Measurements from ENCODE around the gene YPEL1. TPM values are rescaled to one million over a fixed set of nuclear protein-coding genes. Genes with fewer than 3 reads are reported as not detected.

The YPEL1 gene
- total and polyA plus RNA-seq, 4 donors, result 0.83 to 4.8 (median 2.2) TPM

DNA sequence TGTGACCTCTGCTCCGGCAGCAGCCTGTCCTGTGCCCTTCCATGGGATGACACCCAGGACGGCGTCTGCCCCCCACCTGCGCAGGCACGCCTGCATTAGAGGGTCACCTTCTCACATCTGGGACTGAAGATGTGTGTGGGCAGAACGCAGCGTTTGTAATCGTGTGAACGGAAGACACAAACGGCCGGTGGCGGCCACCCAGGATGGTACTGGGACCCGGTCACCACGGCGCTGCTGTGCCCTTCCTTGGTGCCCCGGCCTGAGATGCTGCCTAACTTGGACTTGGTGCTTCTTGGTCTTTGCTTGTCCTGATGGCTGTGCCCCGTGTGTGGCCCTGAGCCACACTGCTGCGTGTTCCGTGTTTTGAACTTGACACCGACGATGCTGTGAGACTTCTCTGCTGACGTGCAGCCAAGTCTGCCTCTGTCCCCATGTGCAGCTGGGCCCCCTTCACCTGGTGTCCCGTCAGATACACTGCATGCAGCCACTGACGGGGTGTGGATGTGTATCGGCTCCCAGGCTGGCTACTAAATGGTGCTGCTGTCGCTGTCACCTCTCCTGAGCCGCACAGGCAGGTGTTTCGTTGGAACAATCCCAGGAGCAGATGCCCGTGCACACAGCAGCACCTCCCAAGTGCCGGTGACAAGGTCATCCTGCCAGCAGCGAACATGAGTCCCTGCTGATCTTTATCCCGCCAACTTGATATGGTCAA lies 21.4 kb downstream of the YPEL1 start:
- Histone ChIP-seq H3K9me3 (ENCODE audit: control insufficient read depth in 4 of 4, low read length in 3 of 4) (no peaks in the 10 kb centered on the region), H3K4me3 (ENCODE audit: low read depth in 1 of 3, low read length in 3 of 3) (no peak overlapping the region), H3K4me1 (ENCODE audit: control insufficient read depth in 4 of 4, insufficient read depth in 4 of 4, low read length in 3 of 4) (peaks cover 0 to 6% (median 2%) of the 10 kb centered on the region in 4 donors), H3K27me3 (ENCODE audit: control insufficient read depth in 4 of 4, insufficient read depth in 4 of 4, low read length in 3 of 4) (no peaks in the 10 kb centered on the region), H3K36me3 (ENCODE audit: control insufficient read depth in 4 of 4, insufficient read depth in 3 of 4, low read depth in 1 of 4, low read length in 3 of 4) (no peaks in the 10 kb centered on the region), H3K27ac (ENCODE audit: low read depth in 1 of 2, low read length in 2 of 2) (no peak overlapping the region), H3K9ac (ENCODE audit: low read depth in 1 of 2, low read length in 2 of 2) (no peak overlapping the region)
- TF ChIP-seq RXRA (IDR thresholded peaks at IDR 0.05) (no peak), FOXA1 (IDR thresholded peaks at IDR 0.05) (no peak), RAD21 (IDR thresholded peaks at IDR 0.05) (no peak), FOXA2 (IDR thresholded peaks at IDR 0.05) (no peak), EGR1 (IDR thresholded peaks at IDR 0.05; ENCODE audit: low read depth in 2 of 2) (no peak), HNF4G (IDR thresholded peaks at IDR 0.05) (no peak), SP1 (IDR thresholded peaks at IDR 0.05) (no peak), ZBTB33 (IDR thresholded peaks at IDR 0.05) (no peak), HNF4A (conservative IDR thresholded peaks at IDR 0.05) (no peak), YY1 (IDR thresholded peaks at IDR 0.05) (no peak)
- DNase-seq (ENCODE audit: low spot score), result no peak
- 81% methylated on average over 32 of the region's 32 CpGs for WGBS

DNA sequence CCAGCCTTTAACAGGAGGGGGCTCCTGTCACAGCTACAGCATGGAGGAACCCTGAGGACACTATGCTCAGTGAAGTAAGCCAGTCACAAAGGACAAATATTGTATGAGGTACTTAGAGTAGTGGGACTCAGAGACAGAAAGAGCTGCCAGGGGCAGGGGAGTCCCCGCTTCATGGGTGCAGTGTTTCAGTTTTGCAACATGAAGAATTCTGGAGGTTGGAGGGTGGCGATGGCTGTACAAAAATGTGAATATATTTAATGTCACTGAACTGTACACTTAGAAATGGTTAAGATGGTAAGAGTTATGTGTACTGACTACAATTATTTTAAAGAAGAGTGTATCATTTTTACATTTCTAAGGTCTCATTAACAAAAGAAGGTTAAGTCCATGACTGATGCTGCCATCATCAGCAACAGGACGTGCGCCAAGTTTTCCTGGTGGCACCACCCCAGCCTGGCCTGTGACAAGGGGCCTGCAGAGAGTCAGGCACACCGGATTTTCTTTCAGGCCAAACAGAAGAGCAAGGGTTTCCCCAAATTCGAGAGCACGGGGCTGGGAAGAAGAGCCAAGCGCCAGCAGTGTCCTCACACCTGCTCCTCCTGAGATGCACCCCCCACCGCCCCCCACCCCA lies 22.1 kb downstream of the YPEL1 start:
- 76% methylated on average over 9 of the region's 9 CpGs for WGBS
- TF ChIP-seq MAX (IDR thresholded peaks at IDR 0.05) (peak; percentile 17), GABPA (IDR thresholded peaks at IDR 0.05 in 1 of 2, conservative IDR thresholded peaks at IDR 0.05 in 1 of 2) (no peak)
- Histone ChIP-seq H3K4me3 (ENCODE audit: low read depth in 1 of 3, low read length in 3 of 3) (no peak overlapping the region), H3K4me1 (ENCODE audit: control insufficient read depth in 4 of 4, insufficient read depth in 4 of 4, low read length in 3 of 4) (peaks cover 0 to 6% (median 2%) of the 10 kb centered on the region in 4 donors), H3K27me3 (ENCODE audit: control insufficient read depth in 4 of 4, insufficient read depth in 4 of 4, low read length in 3 of 4) (no peaks in the 10 kb centered on the region), H3K36me3 (ENCODE audit: control insufficient read depth in 4 of 4, insufficient read depth in 3 of 4, low read depth in 1 of 4, low read length in 3 of 4) (no peaks in the 10 kb centered on the region), H3K9ac (ENCODE audit: low read depth in 1 of 2, low read length in 2 of 2) (peak overlapping the region in 1 of 2 donors; percentile 34), H3K27ac (ENCODE audit: low read depth in 1 of 2, low read length in 2 of 2) (no peak overlapping the region), H3K9me3 (ENCODE audit: control insufficient read depth in 4 of 4, low read length in 3 of 4) (no peaks in the 10 kb centered on the region)
- DNase-seq (ENCODE audit: low spot score), result no peak

- H3K36me3 ChIP-seq (ENCODE audit: control insufficient read depth in 4 of 4, insufficient read depth in 3 of 4, low read depth in 1 of 4, low read length in 3 of 4), result no peaks in the 10 kb centered on the region
- peak overlapping the region in 1 of 3 donors; percentile 33 for H3K4me3 ChIP-seq (ENCODE audit: low read depth in 1 of 3, low read length in 3 of 3)
- no peak overlapping the region for H3K27ac ChIP-seq (ENCODE audit: low read depth in 1 of 2, low read length in 2 of 2)
- H3K9ac ChIP-seq (ENCODE audit: low read depth in 1 of 2, low read length in 2 of 2), result peak overlapping the region in 1 of 2 donors; percentile 34
- 14% methylated on average over 14 of the region's 14 CpGs for WGBS
- H3K4me1 ChIP-seq (ENCODE audit: control insufficient read depth in 4 of 4, insufficient read depth in 4 of 4, low read length in 3 of 4), result peaks cover 0 to 6% (median 2%) of the 10 kb centered on the region in 4 donors
- H3K9me3 ChIP-seq (ENCODE audit: control insufficient read depth in 4 of 4, low read length in 3 of 4), result no peaks in the 10 kb centered on the region
- peak; percentile 52 for DNase-seq (ENCODE audit: low spot score)
- TF ChIP-seq RXRA (IDR thresholded peaks at IDR 0.05) (peak; percentile 11 to 14), CTCF (IDR thresholded peaks at IDR 0.05; ENCODE audit: low read depth, low read length, missing input control) (peak; percentile 84), FOXA1 (IDR thresholded peaks at IDR 0.05) (no peak), RAD21 (IDR thresholded peaks at IDR 0.05) (peak; percentile 89 to 92)
- no peaks in the 10 kb centered on the region for H3K27me3 ChIP-seq (ENCODE audit: control insufficient read depth in 4 of 4, insufficient read depth in 4 of 4, low read length in 3 of 4)
Observed at GRCh38 chr22:21712751-21713427, 22.7 kb downstream of the YPEL1 start.

Measured in liver (tissue), 9 donors.